GM19238 (cell line): ENCODE measurements around the gene SLC35A5.

Experiments used
- DNase-seq: peaks from one replicate; pipeline ENCODE4 v3.0.0; 2011; ENCODE audit warnings: low spot score; ENCODE audit not compliant: insufficient read length

Gene SLC35A5

DNA sequence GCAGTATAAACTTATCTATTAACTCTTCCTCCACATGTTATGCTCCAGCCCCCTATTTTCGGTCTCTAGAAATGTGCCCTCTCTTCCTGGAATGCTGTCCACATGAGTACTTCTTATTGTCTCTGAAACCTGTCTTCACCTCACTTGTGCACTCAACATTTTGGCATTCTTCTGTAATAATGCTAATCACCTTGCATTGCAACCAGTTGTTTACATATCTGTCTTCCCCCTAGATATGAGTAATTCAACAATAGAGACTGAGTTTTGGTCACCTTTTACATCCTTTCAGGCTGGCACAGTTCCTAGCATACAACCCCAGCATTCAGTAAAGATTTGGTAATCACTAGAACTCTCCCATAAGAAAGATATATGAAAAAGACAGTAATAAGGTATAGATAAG lies 61.9 kb downstream of the SLC35A5 start:
- DNase-seq, result no peak

DNA sequence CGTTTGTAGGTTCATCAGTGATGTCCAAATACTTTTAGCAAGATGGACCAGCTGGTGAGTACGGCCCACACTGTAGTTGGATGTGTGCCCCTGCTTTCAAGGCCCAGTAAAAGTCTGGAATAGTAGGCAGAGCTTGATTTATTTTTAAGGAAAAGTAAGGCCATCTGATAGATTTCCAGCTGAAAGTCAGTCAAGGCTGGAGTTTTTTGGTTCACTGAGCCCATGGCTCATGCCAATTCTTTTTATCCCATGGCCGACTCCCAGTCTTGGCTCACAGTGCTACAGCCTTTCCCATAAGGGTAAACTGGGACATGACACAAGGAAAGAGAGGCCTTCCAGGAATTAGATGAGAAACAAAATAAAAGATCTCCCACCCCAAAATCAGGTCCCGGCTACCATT lies 65.6 kb downstream of the SLC35A5 start:
- DNase-seq, result no peak

DNA sequence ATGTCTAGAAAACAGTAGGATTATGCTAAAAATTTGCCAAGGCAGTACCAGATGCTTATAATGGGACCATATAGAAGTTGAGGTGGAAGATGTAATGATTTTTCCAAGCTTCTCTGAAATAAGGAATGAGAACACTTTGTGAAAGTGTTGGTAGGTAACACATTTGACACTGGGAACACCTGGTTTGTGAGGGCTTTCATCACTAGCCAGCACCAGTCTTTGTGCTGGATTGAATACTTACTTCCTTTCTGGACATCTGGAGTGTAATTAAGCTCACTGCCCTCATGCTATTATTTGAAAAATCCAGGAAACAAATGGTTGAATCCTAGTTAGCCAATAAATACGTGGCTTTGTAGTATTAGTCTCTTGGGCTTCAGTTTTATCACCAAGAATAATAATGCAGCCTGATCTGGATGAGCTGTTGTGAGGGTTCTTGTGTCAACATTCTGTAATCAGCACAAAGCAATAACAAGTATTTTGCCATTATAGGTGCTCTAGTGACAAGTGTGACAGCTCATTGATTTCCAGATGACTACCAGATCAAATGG lies 66.1 kb downstream of the SLC35A5 start:
- DNase-seq, result no peak

DNA sequence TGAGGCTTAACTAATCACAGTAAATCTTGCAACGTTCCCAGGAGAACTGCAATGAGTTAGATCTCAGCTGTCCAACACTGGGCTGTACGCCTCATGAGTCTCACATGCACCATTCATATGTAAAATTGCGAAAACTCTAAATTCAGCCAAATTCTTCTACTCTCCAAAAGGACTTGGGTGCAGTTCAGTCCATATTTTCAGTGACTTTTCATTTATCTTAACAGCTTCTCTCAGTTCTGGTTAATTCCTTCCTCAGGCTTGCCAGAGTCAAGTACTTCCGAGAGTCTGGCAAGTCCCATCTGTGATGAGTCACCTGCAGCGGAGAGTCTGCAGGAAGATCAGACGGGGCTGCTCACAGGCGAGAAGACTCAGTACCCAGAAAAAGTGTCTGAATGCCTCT lies 67.6 kb downstream of the SLC35A5 start:
- DNase-seq, result no peak

DNA sequence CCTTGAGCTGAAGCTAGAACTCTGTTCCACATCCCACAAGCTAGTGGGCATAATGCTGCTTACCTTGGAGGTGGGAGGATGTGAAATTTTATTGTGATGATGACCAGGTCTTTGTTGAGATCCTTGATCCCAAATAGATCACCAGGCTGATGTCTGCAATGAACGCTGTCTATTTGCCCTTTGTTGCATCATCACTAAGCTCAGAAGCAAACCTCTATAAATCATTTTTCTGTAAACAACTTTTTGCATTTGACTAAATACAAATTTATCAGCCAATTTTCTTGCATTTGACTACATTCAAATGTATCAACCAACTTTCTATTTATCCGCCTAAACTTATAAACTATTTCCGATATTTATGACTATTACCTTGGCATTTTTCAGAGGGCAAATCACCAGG lies 69.4 kb downstream of the SLC35A5 start:
- DNase-seq, result no peak

DNA sequence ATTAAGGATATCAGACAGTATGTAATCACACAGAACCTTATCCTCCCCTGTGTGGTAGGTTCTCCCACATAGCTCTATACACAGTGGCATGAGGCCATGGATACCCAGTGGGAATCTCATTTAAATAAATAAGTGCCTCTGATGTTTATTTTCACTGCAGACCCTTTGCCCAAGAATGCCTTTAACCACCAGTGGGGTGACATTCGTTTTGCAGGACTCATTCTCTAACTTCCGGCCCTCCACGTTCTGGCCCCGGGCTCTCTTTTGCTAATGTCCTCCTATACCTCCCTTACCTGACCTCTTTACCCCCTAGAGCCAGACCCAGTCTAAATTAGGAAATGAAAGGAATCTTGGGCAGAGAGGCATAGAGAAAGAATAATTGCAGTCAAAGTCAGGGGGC lies 70.8 kb downstream of the SLC35A5 start:
- DNase-seq, result no peak

DNA sequence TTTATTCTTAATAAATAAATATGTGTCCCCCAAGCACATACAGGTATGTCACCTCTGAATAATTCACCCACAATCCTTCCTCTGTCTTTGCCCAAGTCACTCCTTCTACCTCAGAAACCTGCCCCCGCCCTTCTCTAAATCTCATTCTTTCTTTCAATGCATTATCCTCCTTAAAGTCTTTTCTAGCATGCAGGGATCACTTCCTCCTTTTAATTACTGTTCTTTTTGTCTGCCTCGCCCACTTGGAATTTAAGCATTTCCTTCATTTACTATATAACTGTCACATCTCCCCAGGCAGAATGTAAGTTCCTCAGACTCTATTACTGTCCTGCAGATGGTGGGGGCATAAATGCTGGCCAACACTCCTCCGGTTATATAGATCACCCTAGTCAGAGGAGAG lies 71.3 kb downstream of the SLC35A5 start:
- DNase-seq, result no peak

DNA sequence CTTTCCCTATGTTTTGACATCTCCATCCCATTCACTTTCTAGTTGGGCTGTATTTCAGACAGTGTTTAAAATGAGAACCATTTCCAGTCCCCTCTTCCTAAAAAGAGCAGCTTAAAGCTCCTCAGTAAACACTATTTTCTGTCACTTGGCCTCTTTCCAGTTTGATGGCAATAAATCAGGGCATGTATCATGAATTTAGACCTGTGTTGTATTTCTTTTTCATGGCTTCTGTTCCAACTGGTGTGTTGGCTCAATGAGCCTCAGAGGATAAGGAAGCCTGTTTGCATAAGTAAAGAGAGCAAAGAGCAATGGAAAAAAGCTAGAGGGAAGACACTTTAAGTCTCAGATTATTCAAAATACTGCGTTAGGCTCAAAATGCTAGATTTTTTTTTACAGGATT lies 71.9 kb downstream of the SLC35A5 start:
- no peak for DNase-seq

DNA sequence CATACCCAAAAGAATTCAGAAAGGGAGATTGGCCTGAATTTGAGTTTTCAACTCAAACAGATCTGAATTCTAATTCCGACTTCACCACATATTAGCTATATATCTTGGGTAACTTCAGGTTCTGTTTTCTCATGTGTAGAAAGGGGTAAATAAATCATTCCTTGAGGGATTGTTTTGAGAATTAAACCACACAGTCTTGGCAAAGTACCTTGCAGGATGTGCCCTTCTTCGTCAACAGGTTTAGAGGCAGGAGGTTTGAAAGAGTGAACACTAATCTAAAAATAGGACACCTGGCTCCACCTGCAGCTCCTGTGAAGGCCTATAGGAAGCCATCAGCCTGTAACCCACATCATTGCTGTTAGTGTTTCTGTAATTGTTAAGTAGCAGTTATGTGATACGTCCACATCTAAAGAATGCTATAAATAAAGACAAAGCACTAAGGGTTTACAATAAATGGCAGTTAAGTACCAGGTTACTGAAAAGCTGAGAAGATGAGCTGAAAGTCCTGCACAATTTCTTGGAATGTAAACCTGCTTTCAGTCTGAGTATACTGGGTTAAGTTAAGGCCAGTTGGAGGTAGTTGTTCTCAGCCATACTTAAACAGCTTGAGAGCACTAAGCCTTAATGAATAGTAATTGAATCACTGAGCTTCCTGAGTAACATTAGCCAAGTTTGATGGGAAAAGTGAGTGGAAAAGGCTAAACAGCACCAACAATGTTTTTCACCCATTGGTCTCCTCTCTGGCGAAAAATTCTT lies 73.1 kb downstream of the SLC35A5 start:
- DNase-seq, result no peak
